Measurements from ENCODE around the gene GBX1.

DNA sequence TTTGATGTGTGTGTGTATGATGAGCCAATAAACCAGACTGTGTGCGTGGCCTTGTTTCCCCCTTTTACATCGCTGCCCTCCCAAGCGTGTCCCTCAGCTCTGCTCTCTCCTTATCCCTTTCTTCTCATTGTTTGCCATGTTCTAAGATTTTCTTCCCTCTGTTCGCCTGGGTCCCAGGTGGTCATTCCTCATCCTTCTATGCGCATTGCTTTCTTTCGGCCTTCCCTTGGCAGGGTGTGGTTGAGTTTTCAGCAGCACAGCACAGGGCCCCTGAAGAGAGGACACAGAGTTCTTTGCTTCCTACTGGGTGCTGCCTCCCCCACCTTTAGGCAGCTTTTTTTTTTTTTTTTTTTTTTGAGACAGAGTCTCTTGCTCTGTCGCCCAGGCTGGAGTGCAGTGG is 23.1 kb downstream of the GBX1 start:
- TF ChIP-seq, protein P1, sequence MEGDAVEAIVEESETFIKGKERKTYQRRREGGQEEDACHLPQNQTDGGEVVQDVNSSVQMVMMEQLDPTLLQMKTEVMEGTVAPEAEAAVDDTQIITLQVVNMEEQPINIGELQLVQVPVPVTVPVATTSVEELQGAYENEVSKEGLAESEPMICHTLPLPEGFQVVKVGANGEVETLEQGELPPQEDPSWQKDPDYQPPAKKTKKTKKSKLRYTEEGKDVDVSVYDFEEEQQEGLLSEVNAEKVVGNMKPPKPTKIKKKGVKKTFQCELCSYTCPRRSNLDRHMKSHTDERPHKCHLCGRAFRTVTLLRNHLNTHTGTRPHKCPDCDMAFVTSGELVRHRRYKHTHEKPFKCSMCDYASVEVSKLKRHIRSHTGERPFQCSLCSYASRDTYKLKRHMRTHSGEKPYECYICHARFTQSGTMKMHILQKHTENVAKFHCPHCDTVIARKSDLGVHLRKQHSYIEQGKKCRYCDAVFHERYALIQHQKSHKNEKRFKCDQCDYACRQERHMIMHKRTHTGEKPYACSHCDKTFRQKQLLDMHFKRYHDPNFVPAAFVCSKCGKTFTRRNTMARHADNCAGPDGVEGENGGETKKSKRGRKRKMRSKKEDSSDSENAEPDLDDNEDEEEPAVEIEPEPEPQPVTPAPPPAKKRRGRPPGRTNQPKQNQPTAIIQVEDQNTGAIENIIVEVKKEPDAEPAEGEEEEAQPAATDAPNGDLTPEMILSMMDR (conservative IDR thresholded peaks at IDR 0.05 in 1 of 2, IDR thresholded peaks at IDR 0.05 in 1 of 2; ENCODE audit: low read depth in 1 of 2, low read length in 2 of 2), result no peak
- no peak for TF ChIP-seq EZH2 (IDR thresholded peaks at IDR 0.05; ENCODE audit: low read length, missing control alignments)

Data from fibroblast of lung (primary cell).